ENCODE data around the gene AGPAT1. TPM values are rescaled to one million over a fixed set of nuclear protein-coding genes. Genes with fewer than 3 reads are reported as not detected.

AGPAT1 gene
- total RNA-seq, 2 experiments from 2014 or later: 13.2 to 13.3 TPM

DNA sequence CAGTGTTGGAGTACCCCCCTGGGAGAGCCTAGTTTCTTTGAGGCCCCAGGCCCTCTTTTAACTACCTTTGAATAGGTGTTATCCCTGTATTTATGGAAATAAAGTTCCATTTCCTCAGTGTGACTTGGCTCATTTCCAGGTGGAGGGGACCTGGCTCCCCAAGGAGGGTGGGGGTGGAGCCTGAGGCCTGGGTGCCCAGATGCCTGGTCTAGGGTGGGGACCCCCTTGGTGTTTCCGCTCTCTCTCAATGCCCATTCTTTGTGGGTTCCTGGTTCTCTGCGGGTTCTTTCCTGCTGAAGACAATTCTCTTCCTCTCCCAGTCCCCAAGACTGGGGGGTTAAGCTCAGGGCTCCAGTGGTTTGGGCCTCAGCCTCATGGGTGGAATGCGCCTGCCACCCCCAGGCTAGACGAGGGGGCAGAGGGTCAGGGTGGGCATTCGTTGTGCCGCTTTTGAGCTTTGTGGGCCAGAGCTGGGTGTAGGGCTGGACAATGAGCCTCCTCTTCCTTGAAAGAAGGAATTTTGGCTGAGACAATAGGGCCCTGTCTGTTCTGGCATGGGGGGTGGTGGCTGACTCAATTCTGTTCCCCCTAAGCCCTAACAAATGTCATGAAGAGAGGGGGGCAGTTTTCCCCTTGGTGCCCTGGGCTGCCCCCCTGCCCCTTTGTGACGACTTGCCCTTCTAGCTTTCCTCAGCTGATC is 12.2 kb downstream of the AGPAT1 start:
- Histone ChIP-seq H3K36me3 (ENCODE audit: insufficient read depth, low read length) (peaks cover 27% of the 10 kb centered on the region), H3K27ac (ENCODE audit: low read depth in 1 of 2, low read length in 2 of 2) (no peak overlapping the region), H3K9me3 (ENCODE audit: control insufficient read depth in 1 of 2, insufficient read depth in 1 of 2, low read length in 2 of 2) (no peaks in the 10 kb centered on the region), H3K27me3 (ENCODE audit: control insufficient read depth in 1 of 2, insufficient read depth in 2 of 2, low read length in 2 of 2) (no peaks in the 10 kb centered on the region), H3K4me1 (ENCODE audit: insufficient read depth, low read length) (no peaks in the 10 kb centered on the region), H3K4me3 (ENCODE audit: low read length) (no peak overlapping the region)
- no peak overlapping the region for H3K4me3 Mint-ChIP-seq
- TF ChIP-seq CTCF (IDR thresholded peaks at IDR 0.05): no peak
- peaks cover 33% of the 10 kb centered on the region for H3K36me3 Mint-ChIP-seq (ENCODE audit: low read depth)
- ATAC-seq (ENCODE audit: poor library complexity): no peak
- POLR2A ChIA-PET: no interaction called here
- no peak for DNase-seq
- intact Hi-C loops (cut with DNase I, micrococcal nuclease): no loop called here
- H3K4me1 Mint-ChIP-seq (ENCODE audit: low read depth): no peaks in the 10 kb centered on the region
- CTCF ChIA-PET: no interaction called here
- H3K27me3 Mint-ChIP-seq: no peaks in the 10 kb centered on the region
- H3K27ac Mint-ChIP-seq: no peak overlapping the region
- H3K9me3 Mint-ChIP-seq: no peaks in the 10 kb centered on the region

- Mint-ChIP-seq H3K9me3 (no peaks in the 10 kb centered on the region), H3K4me3 (no peak overlapping the region), H3K27me3 (no peaks in the 10 kb centered on the region), H3K4me1 (ENCODE audit: low read depth) (peaks cover 29% of the 10 kb centered on the region), H3K36me3 (ENCODE audit: low read depth) (peaks cover 30% of the 10 kb centered on the region), H3K27ac (no peak overlapping the region)
- CTCF ChIA-PET: interaction anchor here (1.5 kb wide), 1 partner anchor 39 kb away, joined by 6 read pairs; no protein-coding TSS in a partner anchor
- intact Hi-C loops (cut with DNase I, micrococcal nuclease): loop anchor here in 1 of 2 experiments (10.0 kb wide), 1 partner anchor 113 kb away; no protein-coding TSS in a partner anchor
- POLR2A ChIA-PET: interaction anchor here (1.0 kb wide), 1 partner anchor 37 kb away, joined by 4 read pairs; no protein-coding TSS in a partner anchor
- no peak overlapping the region for H3K4me3 ChIP-seq (ENCODE audit: low read length)
- H3K9me3 ChIP-seq (ENCODE audit: control insufficient read depth in 1 of 2, insufficient read depth in 1 of 2, low read length in 2 of 2): no peaks in the 10 kb centered on the region
- TF ChIP-seq CTCF (IDR thresholded peaks at IDR 0.05): no peak
- ATAC-seq (ENCODE audit: poor library complexity) (no peak), DNase-seq (no peak)
- H3K4me1 ChIP-seq (ENCODE audit: insufficient read depth, low read length): peaks cover 28% of the 10 kb centered on the region
- H3K27ac ChIP-seq (ENCODE audit: low read depth in 1 of 2, low read length in 2 of 2): no peak overlapping the region
- H3K27me3 ChIP-seq (ENCODE audit: control insufficient read depth in 1 of 2, insufficient read depth in 2 of 2, low read length in 2 of 2): no peaks in the 10 kb centered on the region
- H3K36me3 ChIP-seq (ENCODE audit: insufficient read depth, low read length): peaks cover 13% of the 10 kb centered on the region
Observed at GRCh38 chr6:32158052-32158451, 17.8 kb downstream of the AGPAT1 start.

- Histone ChIP-seq H3K9me3 (ENCODE audit: control insufficient read depth in 1 of 2, insufficient read depth in 1 of 2, low read length in 2 of 2) (no peaks in the 10 kb centered on the region), H3K4me3 (ENCODE audit: low read length) (no peak overlapping the region), H3K4me1 (ENCODE audit: insufficient read depth, low read length) (peaks cover 39% of the 10 kb centered on the region), H3K27ac (ENCODE audit: low read depth in 1 of 2, low read length in 2 of 2) (no peak overlapping the region), H3K27me3 (ENCODE audit: control insufficient read depth in 1 of 2, insufficient read depth in 2 of 2, low read length in 2 of 2) (no peaks in the 10 kb centered on the region), H3K36me3 (ENCODE audit: insufficient read depth, low read length) (peaks cover 13% of the 10 kb centered on the region)
- ATAC-seq (ENCODE audit: poor library complexity) (no peak), DNase-seq (no peak)
- Mint-ChIP-seq H3K27me3 (peaks cover 3% of the 10 kb centered on the region), H3K36me3 (ENCODE audit: low read depth) (peaks cover 30% of the 10 kb centered on the region), H3K27ac (no peak overlapping the region), H3K4me1 (ENCODE audit: low read depth) (peaks cover 41% of the 10 kb centered on the region), H3K4me3 (no peak overlapping the region), H3K9me3 (no peaks in the 10 kb centered on the region)
- ChIA-PET POLR2A (no interaction called here), CTCF (no interaction called here)
- intact Hi-C loops (cut with DNase I, micrococcal nuclease): loop anchor here in 1 of 2 experiments (1.0 to 10.0 kb wide), 2 partner anchors 15 to 112 kb away; no protein-coding TSS in a partner anchor
- TF ChIP-seq CTCF (IDR thresholded peaks at IDR 0.05): no peak
Observed at GRCh38 chr6:32156891-32157290, 19.0 kb downstream of the AGPAT1 start.

All from CD4-positive, alpha-beta T cell (primary cell).